Measurements from ENCODE around the gene IGSF21.

The IGSF21 gene

DNA sequence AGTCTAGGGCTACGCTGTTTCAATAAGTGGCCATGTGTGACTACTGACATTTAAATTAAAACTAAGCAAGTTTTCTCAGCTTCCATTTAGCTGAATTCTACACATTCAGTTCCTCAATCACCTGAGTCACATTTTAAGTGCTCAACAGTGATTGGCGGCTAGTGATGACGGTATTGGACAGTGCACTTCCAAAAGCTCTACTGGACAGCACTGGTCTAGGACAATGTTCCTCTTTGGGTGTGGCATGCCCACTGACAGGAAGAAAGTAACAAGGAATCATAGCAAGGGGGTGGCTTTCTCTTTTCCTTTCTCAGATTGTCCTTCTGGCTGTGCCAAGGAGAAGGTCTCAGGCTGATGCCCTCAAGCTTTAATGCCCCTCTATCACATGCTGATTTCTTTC lies 11.7 kb downstream of the IGSF21 start:
- no peak for DNase-seq (ENCODE audit: low read depth, low spot score)

GRCh38 chr1:18119771-18120377 lies 12.3 kb downstream of the IGSF21 start:
- no peak for DNase-seq (ENCODE audit: low read depth, low spot score)

- no peak for DNase-seq (ENCODE audit: low read depth, low spot score)
Measured at GRCh38 chr1:18120638-18121037, 13.0 kb downstream of the IGSF21 start.

- DNase-seq (ENCODE audit: low read depth, low spot score), result no peak
Measured at GRCh38 chr1:18121072-18121820, 13.6 kb downstream of the IGSF21 start.

- no peak for DNase-seq (ENCODE audit: low read depth, low spot score)
Measured at GRCh38 chr1:18123467-18123992, 15.9 kb downstream of the IGSF21 start.

DNA sequence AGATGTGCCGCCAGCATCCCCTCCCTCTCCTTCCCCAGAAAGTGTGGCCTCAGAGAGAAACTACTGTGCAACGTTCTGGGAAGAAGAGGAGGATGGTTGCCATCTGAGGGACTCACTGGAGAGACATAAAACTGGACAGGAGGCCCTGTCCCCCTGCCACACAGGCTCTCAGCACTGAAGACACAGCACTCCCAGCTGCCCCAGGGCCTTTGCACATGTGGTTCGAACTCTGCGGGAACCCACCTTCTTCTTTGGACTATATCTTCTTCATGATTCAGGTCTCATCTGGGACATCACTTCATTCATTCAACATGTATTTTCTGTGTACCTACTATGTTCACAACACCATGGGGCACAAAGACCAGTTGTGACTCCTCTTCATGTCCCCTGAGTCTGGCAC lies 17.4 kb downstream of the IGSF21 start:
- DNase-seq (ENCODE audit: low read depth, low spot score), result no peak

DNA sequence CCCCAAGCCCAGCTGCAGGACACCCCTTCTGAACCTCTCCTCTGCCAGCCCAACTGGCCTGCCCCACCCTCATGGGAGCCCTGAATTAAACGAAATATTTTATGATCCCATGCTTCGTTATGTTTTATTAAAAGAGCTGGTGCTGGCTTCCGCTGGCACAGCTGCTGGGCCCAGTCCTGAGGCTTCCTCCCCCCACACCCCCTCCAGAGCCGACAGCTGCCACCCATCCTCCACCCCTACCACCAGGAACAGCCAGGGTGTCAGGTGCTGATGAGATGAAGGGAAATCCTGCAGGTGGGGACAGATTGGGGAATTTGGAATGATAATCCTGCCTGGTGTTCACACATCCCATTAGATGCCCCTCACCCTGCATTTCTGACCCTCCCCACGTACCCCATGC lies 19.0 kb downstream of the IGSF21 start:
- DNase-seq (ENCODE audit: low read depth, low spot score), result no peak

DNA sequence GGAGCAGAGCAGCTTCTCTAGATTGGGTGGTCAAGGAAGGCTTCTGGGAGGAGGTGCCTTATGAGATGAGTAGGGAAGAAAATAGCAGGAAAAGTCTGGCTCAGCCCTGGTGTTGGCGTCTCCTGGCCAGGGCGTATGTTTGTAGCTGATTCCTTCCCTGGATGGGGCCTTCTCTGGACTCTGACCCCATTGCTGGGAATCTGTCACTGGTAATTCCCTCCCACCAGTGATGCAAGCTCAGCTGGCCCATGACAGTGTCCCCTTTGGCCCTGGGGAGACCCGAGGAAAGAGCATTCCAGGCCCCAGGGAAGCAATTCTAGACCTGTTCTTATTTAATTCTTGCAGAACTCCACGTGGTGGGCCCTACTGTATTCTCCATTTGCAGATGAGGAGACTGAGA lies 20.7 kb downstream of the IGSF21 start:
- DNase-seq (ENCODE audit: low read depth, low spot score), result no peak

DNA sequence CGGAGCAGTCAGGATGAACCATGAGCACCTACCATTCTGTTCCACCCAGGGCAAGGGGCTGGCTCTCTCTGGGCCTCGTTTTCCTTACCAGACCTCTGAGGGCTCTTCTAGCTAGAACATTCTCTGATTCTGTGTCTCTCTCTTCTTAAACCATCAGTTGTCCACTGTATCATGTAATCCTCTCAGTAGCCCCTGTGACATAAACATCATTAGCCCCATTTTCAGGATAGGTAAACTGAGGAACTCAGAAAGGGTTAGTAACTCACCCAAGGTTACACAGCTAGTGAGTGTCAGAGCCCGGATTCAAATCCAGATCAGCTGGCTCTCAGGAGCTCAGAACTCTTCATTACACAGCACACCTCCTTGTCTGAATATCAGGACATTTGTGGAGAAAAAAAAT lies 22.8 kb downstream of the IGSF21 start:
- DNase-seq (ENCODE audit: low read depth, low spot score), result no peak

GRCh38 chr1:18132022-18132710 lies 24.6 kb downstream of the IGSF21 start:
- no peak for DNase-seq (ENCODE audit: low read depth, low spot score)

GRCh38 chr1:18132711-18133541 lies 25.3 kb downstream of the IGSF21 start:
- DNase-seq (ENCODE audit: low read depth, low spot score), result no peak

GRCh38 chr1:18134324-18135046 lies 26.9 kb downstream of the IGSF21 start:
- DNase-seq (ENCODE audit: low read depth, low spot score), result no peak

DNA sequence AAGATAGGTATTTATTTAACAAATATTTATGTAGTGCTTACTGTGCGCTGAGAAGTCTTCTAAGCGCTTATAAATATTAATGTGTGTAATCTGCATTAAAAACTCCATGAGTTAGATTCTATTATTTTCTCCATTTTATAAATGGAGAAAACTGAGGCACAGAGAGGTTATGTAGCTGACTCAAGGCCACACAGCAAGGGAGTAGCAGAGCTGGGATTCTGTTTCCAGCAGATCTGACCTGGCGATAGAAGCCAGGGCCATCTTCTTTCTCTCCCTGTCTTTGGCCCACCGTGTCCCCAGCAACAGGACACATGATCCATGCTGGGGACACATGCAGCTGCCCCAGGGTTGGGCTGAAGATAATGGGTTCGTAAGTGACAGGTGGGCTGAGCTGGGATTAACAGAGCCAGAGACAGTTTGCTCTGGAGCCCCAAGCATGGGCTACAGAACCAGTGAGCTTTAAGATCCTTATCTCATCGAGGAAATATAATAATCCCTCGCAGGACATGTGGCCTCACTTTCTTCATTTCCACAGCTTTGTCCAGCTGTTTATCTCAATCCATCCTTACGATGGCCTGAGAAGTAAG lies 30.3 kb downstream of the IGSF21 start:
- no peak for DNase-seq (ENCODE audit: low read depth, low spot score)

- no peak for DNase-seq (ENCODE audit: low read depth, low spot score)
Measured at GRCh38 chr1:18139198-18139981, 31.8 kb downstream of the IGSF21 start.

DNA sequence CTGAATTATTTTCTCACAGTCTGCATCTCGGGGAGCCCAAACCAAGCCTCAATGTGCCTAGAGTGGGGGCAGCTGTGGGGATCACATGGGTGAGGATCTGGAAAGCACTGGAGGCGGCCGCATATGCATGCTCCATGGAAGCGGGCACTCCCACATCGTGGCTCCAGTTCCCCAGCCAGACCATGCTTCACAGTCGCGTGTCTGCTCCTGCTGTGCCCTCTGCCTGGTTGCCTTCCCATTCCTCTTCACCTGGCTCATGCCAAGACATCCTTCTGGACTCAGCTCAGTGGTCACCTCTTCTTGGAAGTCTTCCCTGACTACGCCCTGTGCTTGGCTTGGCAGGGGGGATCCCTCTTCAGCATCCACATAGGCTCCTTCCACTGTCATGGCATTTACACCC lies 32.8 kb downstream of the IGSF21 start:
- DNase-seq (ENCODE audit: low read depth, low spot score), result no peak

- no peak for DNase-seq (ENCODE audit: low read depth, low spot score)
Measured at GRCh38 chr1:18141661-18142060, 34.1 kb downstream of the IGSF21 start.

- no peak for DNase-seq (ENCODE audit: low read depth, low spot score)
Measured at GRCh38 chr1:18142471-18142870, 34.9 kb downstream of the IGSF21 start.

DNA sequence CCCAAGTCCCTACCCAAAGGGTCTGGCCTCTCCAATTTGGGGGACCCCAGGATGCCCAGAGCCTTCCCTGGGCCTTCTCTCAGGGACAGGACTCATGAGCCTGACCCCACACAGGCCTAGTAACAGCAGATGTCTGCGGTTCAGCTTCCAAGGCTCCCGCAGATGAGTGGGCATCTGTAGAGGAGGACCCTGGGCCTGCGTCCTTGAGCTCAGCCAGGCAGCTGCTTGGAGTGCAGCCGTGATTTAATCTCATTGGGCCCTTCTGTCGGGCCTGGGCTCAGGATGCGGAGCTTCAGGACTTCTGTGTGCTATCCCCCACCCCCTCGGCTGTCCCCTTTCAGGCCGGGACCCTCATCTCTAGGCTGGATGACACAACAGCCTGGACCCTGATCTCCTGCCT lies 35.4 kb downstream of the IGSF21 start:
- no peak for DNase-seq (ENCODE audit: low read depth, low spot score)

DNA sequence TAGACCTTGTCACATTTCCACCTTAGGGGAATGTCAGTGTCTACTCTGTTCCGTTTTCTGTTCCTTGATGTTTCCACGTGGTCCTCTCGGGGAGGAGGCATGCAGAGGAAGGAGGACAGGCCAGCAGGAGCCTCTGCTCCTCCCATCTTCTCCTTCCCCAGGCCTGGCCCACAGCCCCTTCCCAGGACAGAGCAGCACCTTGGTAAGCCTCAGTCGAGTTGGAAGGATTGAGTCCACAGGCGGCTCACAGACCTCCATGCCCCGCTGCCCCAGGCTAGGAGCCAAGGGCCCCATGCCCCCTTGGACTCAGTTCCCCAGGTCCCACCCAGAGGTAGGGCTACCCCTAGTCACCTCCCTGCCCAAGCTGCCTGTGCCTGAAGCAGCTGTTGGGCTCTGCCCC lies 36.5 kb downstream of the IGSF21 start:
- DNase-seq (ENCODE audit: low read depth, low spot score), result no peak
